OCI-M1 (cell line): ENCODE results near the gene TSBP1.
"Not testable (repeated sequence)": the region's sequence is repeated elsewhere in the genome, so short reads cannot be mapped to it uniquely, and the experiment has no call there.

ENCODE experiments used
- DNase-seq: peaks from one replicate; lab custom pipeline; 2025; lab: John Stamatoyannopoulos, UW

The TSBP1 gene

GRCh38 chr6:32288426-32288825 lies 83.3 kb downstream of the TSBP1 start:
- DNase-seq, result peak; percentile 80

- not testable (repeated sequence) for DNase-seq
Measured at GRCh38 chr6:32273801-32274577, 97.7 kb downstream of the TSBP1 start.

- peak; percentile 55 for DNase-seq
Measured at GRCh38 chr6:32271429-32271828, 100.3 kb downstream of the TSBP1 start.

GRCh38 chr6:32268459-32268858 lies 103.2 kb downstream of the TSBP1 start:
- not testable (repeated sequence) for DNase-seq

GRCh38 chr6:32267035-32267434 lies 104.7 kb downstream of the TSBP1 start:
- no peak for DNase-seq

GRCh38 chr6:32257262-32257661 lies 114.4 kb downstream of the TSBP1 start:
- not testable (repeated sequence) for DNase-seq

- no peak for DNase-seq
Measured at GRCh38 chr6:32255199-32256153, 116.2 kb downstream of the TSBP1 start.

- no peak for DNase-seq
Measured at GRCh38 chr6:32254761-32255198, 116.9 kb downstream of the TSBP1 start.

- DNase-seq, result no peak
Measured at GRCh38 chr6:32252331-32253009, 119.2 kb downstream of the TSBP1 start.

GRCh38 chr6:32249262-32249661 lies 122.4 kb downstream of the TSBP1 start:
- DNase-seq, result no peak

- DNase-seq, result no peak
Measured at GRCh38 chr6:32247401-32247800, 124.3 kb downstream of the TSBP1 start.

- peak; percentile 80 for DNase-seq
Measured at GRCh38 chr6:32244946-32245398, 126.7 kb downstream of the TSBP1 start.

- DNase-seq, result no peak
Measured at GRCh38 chr6:32244270-32244669, 127.4 kb downstream of the TSBP1 start.
